Neural cell (in vitro differentiated cells): Measurements from ENCODE around the gene TNFSF12.

Experiments
- POLR2AphosphoS5 ChIP-seq: IDR thresholded peaks from 2 replicates; pipeline ENCODE4 v1.6.1; 2012
- RAD21 ChIP-seq: fragments of 450-650 bp; conservative IDR thresholded peaks from 2 replicates; pipeline ENCODE4 v1.6.1; 2014; ENCODE audit warnings: antibody characterized with exemption, mild to moderate bottlenecking, moderate library complexity
- TF ChIP-seq, protein P1 (sequence below): IDR thresholded peaks from 2 replicates; pipeline ENCODE4 v1.6.1; 2012; ENCODE audit warnings: borderline replicate concordance

DNA sequence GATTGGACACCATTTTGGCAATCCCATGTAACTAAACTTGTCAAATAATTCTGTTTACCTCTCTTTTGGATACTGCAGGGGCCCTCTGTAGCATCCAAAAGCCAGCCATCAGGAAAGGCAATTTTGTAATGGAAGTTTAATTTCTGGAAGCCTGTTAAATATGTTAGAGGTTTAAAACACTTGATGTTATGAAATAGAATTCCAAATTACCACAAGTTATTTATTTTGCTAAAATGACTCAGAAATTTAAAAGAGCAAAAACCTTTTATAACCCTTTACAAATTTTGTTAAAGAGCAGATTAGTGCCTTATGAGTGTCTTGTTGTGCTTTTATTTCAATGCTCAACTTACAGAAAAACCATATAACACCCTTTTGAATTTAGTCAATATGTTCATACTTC is 20.0 kb upstream of the TNFSF12 start:
- TF ChIP-seq POLR2AphosphoS5 (no peak), RAD21 (no peak)
- TF ChIP-seq, protein P1, sequence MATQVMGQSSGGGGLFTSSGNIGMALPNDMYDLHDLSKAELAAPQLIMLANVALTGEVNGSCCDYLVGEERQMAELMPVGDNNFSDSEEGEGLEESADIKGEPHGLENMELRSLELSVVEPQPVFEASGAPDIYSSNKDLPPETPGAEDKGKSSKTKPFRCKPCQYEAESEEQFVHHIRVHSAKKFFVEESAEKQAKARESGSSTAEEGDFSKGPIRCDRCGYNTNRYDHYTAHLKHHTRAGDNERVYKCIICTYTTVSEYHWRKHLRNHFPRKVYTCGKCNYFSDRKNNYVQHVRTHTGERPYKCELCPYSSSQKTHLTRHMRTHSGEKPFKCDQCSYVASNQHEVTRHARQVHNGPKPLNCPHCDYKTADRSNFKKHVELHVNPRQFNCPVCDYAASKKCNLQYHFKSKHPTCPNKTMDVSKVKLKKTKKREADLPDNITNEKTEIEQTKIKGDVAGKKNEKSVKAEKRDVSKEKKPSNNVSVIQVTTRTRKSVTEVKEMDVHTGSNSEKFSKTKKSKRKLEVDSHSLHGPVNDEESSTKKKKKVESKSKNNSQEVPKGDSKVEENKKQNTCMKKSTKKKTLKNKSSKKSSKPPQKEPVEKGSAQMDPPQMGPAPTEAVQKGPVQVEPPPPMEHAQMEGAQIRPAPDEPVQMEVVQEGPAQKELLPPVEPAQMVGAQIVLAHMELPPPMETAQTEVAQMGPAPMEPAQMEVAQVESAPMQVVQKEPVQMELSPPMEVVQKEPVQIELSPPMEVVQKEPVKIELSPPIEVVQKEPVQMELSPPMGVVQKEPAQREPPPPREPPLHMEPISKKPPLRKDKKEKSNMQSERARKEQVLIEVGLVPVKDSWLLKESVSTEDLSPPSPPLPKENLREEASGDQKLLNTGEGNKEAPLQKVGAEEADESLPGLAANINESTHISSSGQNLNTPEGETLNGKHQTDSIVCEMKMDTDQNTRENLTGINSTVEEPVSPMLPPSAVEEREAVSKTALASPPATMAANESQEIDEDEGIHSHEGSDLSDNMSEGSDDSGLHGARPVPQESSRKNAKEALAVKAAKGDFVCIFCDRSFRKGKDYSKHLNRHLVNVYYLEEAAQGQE, result no peak
